Upper lobe of left lung (tissue), 6 donors: ENCODE data around the gene SSBP3. TPM values are rescaled to one million over a fixed set of nuclear protein-coding genes. Genes with fewer than 3 reads are reported as not detected.
"Not testable (repeated sequence)": the region's sequence is repeated elsewhere in the genome, so short reads cannot be mapped to it uniquely, and the experiment has no call there.

Source experiments
- ATAC-seq, 2 donors: fragments of 200-7000 bp; cut with Tn5 transposase; one replicate each; pipeline ENCODE4 v1.9.1; 2022; ENCODE audit warnings: mild to moderate bottlenecking in 2 of 2, moderate library complexity in 2 of 2; ENCODE audit not compliant: low FRiP score in 2 of 2
- DNase-seq, 2 donors: peaks; one replicate each; pipeline ENCODE4 v3.0.0-alpha.2; 2019 to 2020
- H3K27ac ChIP-seq, 4 donors: fragments of 200-600 bp; sonication (generic); one replicate each; pipeline ENCODE4 v1.5.1; 2016 to 2019
- H3K27me3 ChIP-seq, 4 donors: fragments of 200-600 bp; sonication (generic); one replicate each; pipeline ENCODE4 v1.5.1; 2017 to 2019
- H3K36me3 ChIP-seq, 4 donors: fragments of 200-600 bp; sonication (generic); one replicate each; pipeline ENCODE4 v1.5.1; 2016 to 2019
- H3K4me1 ChIP-seq, 4 donors: fragments of 200-600 bp; sonication (generic); one replicate each; pipeline ENCODE4 v1.5.1; 2018 to 2019
- H3K4me3 ChIP-seq, 4 donors: fragments of 200-600 bp; sonication (generic); one replicate each; pipeline ENCODE4 v1.5.1; 2017 to 2019; ENCODE audit warnings: mild to moderate bottlenecking in 2 of 4, moderate library complexity in 1 of 4
- H3K9me3 ChIP-seq, 4 donors: fragments of 200-600 bp; sonication (generic); one replicate each; pipeline ENCODE4 v1.5.1; 2018 to 2019
- EP300 ChIP-seq, 4 donors: sonication (generic); formaldehyde crosslinking; IDR thresholded peaks; one replicate each; pipeline ENCODE4 v1.5.1; 2017; ENCODE audit warnings: antibody characterized with exemption in 4 of 4, control low read depth in 2 of 4
- POLR2A ChIP-seq, 4 donors: fragments of 450-650 bp; IDR thresholded peaks; one replicate each; pipeline ENCODE4 v1.5.1; 2016 to 2017; ENCODE audit warnings: antibody characterized with exemption in 4 of 4, mild to moderate bottlenecking in 2 of 4
- POLR2AphosphoS5 ChIP-seq, 2 donors: sonication (generic); formaldehyde crosslinking; IDR thresholded peaks; one replicate each; pipeline ENCODE4 v1.5.1; 2017; ENCODE audit warnings: antibody characterized with exemption in 2 of 2
- WGBS, 2 donors: methylation state at CpG; one replicate each; pipeline ENCODE4 v1.1.5; 2017 to 2018; 5-methylcytosine and 5-hydroxymethylcytosine counted together
- total RNA-seq, 6 donors: library from RNA; depleted of rRNA in 4 of 6; stranded (reverse); fragments of >200 nt in 4 of 6; gene quantifications; one replicate each; pipeline versions ENCODE4 v1.1.0 to v1.2.1, GENCODE V29; 2016 to 2021
- TF ChIP-seq, protein P1 (sequence below), 6 experiments: fragments of 450-650 bp in 4 of 6; fragments of 200-600 bp in 2 of 6; sonication (generic) in 2 of 6; IDR thresholded peaks; one replicate each; pipeline ENCODE4 v1.5.1; 2016 to 2019; ENCODE audit warnings: antibody characterized with exemption in 6 of 6
- donor health status: DM: no; HTN: no; CAD: no; lungs with moderate emphysema.
- donor health status: DM: no; HTN: yes; CAD: no; lungs with severe emphysema.

Gene SSBP3
- total RNA-seq, result 10 to 100 TPM; 17.8 to 35.6 (median 26.4) TPM

DNA sequence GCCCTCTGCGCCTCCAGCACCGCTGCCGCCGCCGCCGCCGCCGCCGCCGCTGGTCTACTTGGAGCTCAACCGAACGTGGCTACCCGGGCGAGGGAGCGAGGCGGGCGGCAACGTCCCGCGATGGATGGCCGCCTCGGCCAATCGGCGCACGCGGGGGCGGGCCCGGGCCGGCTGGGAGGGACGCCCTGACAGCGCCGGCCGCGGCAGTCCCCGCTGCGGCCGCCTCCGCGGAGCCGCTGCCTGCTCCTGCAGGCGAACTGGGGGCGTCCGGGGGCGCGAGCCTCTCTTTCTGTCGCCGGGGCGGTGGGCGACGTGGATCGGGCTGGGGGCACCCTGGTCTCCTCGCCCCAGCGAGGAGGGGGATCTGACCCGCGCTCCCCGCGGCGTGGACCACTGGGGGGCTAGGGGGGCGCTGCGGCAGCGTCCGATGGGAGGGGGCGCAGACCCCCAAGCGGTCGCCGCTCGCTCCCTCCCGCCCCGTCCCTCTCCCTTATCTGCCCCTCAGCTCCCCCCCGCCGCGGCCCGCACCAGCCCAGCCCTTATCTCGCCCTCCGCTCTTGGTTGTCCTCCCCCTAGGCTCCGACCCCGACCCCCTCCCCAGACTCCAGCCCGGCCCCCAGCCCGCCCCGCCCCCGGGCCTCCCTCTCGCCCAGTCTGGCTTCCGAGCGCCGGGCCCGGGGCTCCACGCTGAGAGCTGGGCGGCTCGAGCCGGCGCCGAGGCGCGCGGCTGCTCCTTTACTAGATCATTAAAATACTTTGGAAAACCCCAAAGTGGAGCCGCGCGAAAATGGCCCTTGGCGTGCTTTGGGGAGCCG, at the start of gene SSBP3:
Gene SSBP3 (minus strand): TSS at position 56 of the 815 bp plus-strand sequence.
- Histone ChIP-seq H3K4me1 (peaks cover 29 to 57% (median 43%) of the 10 kb centered on the region in 4 donors), H3K9me3 (no peaks in the 10 kb centered on the region), H3K27ac (peak within 1 kb of the TSS; percentile 89 to 97 (median 92)), H3K27me3 (no peaks in the 10 kb centered on the region), H3K36me3 (peaks cover 0 to 14% (median 1%) of the 10 kb centered on the region in 4 donors), H3K4me3 (peak within 1 kb of the TSS; percentile 85 to 98 (median 97))
- 0% methylated on average over 28 of the region's 100 CpGs; no CpG with 5 or more reads in 1 of the 2 donors for WGBS, 2 donors
- ATAC-seq (peak; percentile 92 to 95), DNase-seq (peak; percentile 93 to 99)
- TF ChIP-seq POLR2A (IDR thresholded peaks at IDR 0.05) (peak in 3 of 4 donors; percentile 71 to 95 (median 90)), POLR2AphosphoS5 (IDR thresholded peaks at IDR 0.05) (peak; percentile 49 to 91), EP300 (IDR thresholded peaks at IDR 0.05) (no peak)
- TF ChIP-seq, protein P1, sequence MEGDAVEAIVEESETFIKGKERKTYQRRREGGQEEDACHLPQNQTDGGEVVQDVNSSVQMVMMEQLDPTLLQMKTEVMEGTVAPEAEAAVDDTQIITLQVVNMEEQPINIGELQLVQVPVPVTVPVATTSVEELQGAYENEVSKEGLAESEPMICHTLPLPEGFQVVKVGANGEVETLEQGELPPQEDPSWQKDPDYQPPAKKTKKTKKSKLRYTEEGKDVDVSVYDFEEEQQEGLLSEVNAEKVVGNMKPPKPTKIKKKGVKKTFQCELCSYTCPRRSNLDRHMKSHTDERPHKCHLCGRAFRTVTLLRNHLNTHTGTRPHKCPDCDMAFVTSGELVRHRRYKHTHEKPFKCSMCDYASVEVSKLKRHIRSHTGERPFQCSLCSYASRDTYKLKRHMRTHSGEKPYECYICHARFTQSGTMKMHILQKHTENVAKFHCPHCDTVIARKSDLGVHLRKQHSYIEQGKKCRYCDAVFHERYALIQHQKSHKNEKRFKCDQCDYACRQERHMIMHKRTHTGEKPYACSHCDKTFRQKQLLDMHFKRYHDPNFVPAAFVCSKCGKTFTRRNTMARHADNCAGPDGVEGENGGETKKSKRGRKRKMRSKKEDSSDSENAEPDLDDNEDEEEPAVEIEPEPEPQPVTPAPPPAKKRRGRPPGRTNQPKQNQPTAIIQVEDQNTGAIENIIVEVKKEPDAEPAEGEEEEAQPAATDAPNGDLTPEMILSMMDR (IDR thresholded peaks at IDR 0.05), result peak in 4 of 6 experiments; percentile 31 to 67 (median 52)

DNA sequence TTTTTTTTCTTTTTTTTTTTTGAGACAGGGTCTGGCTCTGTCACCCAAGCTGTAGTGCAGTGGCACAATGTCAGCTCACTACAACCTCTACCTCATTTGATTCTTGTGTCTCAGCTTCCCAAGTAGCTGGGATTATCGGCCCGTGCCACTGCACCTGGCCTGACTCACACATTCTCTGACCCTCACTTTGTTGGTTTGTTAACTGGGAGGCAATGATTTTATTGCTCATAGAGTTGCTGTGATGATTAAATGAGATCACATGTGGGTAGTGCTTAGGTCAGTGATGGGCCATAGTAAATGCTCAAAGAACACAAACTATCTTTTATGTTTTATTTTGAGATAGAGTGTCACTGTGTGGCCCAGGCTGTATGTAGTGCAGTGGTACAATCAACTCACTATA, 47.3 kb upstream of the SSBP3 start:
- DNase-seq (no peak), ATAC-seq (no peak)
- TF ChIP-seq, protein P1 (IDR thresholded peaks at IDR 0.05), result no peak
- no peak for TF ChIP-seq POLR2AphosphoS5 (IDR thresholded peaks at IDR 0.05)
- no peak for TF ChIP-seq EP300 (IDR thresholded peaks at IDR 0.05)
- TF ChIP-seq POLR2A (IDR thresholded peaks at IDR 0.05), result no peak
- no peak overlapping the region for H3K27ac ChIP-seq
- no peaks in the 10 kb centered on the region for H3K36me3 ChIP-seq
- no peaks in the 10 kb centered on the region for H3K9me3 ChIP-seq
- H3K4me3 ChIP-seq, result no peak overlapping the region
- no peaks in the 10 kb centered on the region for H3K27me3 ChIP-seq
- WGBS, 2 donors, result 95 to 100% methylated on average over 2 of the region's 2 CpGs
- H3K4me1 ChIP-seq, result no peaks in the 10 kb centered on the region

DNA sequence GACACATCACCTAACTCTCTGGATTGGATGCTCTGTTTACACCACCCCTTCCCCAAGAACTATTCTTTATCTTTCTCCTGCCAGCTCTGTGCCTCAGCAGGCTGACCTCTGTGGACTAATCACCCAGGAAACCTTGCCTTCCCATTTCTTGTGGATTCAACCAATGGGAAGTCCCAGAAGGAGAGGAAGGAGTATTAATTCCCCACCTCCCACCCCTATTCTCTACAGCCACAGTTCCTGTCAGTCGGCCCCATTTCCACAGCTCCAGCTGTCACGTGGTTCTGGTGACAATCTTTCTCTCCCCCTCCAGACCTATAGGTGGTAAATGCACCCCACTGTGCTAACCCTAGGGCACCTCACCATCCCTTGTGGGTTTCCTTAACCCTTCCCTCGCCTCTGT, 46.8 kb upstream of the SSBP3 start:
- Histone ChIP-seq H3K27ac (no peak overlapping the region), H3K27me3 (no peaks in the 10 kb centered on the region), H3K4me3 (no peak overlapping the region), H3K36me3 (no peaks in the 10 kb centered on the region), H3K9me3 (no peaks in the 10 kb centered on the region), H3K4me1 (no peaks in the 10 kb centered on the region)
- 67 to 78% methylated on average over 3 of the region's 3 CpGs for WGBS, 2 donors
- ATAC-seq (no peak), DNase-seq (no peak)
- no peak for TF ChIP-seq POLR2AphosphoS5 (IDR thresholded peaks at IDR 0.05)
- no peak for TF ChIP-seq EP300 (IDR thresholded peaks at IDR 0.05)

DNA sequence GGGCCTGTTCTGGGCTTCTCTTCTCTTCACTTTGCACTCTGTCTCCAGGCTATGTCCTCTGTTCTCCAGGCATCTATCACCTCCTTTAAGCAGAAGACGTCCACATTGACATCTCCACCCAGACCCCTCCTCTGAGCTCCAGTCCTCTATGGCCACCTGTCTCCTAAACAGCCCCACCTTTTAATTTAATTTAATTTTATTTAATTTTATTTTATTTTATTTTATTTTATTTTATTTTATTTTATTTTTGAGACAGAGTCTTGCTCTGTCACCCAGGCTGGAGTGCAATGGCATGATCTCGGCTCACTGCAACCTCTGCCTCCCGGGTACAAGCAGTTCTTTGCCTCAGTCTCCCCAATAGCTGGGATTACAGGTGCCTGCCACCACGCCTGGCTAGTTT, 43.2 kb upstream of the SSBP3 start:
- not testable (repeated sequence) for ATAC-seq, H3K4me3 ChIP-seq, H3K27ac ChIP-seq, H3K9me3 ChIP-seq, H3K36me3 ChIP-seq, H3K27me3 ChIP-seq, DNase-seq, H3K4me1 ChIP-seq
- WGBS, 2 donors, result 98% methylated on average over 4 of the region's 4 CpGs

DNA sequence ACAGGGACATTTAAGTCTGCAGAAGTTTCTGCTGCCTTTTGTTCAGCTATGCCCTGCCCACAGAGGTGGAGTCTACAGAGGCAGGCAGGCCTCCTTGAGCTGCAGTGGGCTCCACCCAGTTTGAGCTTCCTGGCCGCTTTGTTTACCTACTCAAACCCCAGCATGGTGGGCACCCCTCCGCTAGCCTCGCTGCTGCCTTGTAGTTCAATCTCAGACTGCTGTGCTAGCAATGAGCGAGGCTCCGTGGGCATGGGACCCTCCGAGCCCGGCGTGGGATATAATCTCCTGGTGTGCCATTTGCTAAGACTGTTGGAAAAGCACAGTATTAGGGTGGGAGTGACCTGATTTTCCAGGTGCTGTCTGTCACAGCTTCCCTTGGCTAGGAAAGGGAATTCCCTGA, 42.6 kb upstream of the SSBP3 start:
- not testable (repeated sequence) for H3K9me3 ChIP-seq, ATAC-seq, H3K36me3 ChIP-seq, H3K4me3 ChIP-seq, DNase-seq, H3K27ac ChIP-seq, H3K27me3 ChIP-seq, H3K4me1 ChIP-seq
- 84 to 95% methylated on average over 8 of the region's 8 CpGs for WGBS, 2 donors

DNA sequence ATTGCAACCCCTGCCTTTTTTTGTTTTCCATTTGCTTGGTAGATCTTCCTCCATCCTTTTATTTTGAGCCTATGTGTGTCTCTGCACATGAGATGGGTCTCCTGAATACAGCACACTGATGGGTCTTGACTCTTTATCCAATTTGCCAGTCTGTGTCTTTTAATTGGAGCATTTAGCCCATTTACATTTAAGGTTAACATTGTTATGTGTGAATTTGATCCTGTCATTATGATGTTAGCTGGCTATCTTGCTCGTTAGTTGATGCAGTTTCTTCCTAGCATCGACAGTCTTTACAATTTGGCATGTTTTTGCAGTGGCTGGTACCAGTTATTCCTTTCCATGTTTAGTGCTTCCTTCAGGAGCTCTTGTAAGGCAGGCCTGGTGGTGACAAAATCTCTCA, 40.9 kb upstream of the SSBP3 start:
- H3K27ac ChIP-seq, ATAC-seq, H3K4me1 ChIP-seq, H3K9me3 ChIP-seq, H3K4me3 ChIP-seq, H3K36me3 ChIP-seq, H3K27me3 ChIP-seq, DNase-seq: not testable (repeated sequence)
- 94 to 100% methylated on average over 2 of the region's 2 CpGs for WGBS, 2 donors

DNA sequence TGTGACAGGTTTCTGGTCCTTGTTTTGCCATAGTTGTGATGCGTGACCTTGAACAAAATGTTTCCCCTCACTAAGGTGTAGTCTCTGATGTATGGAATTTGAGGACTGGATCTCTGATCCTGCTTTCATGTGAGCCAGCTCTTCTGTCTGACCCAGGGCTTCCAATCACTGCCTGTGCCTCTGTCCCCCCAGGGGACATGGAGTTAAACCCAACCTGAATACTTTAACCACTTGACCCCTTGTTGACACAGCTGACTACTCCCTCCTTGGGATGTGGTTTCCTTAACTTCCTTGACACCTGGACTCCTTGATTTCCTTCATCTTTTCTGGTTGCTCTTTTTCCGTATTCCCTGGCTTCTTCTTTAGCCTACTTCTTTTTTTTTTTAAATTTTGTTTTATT, 36.0 kb upstream of the SSBP3 start:
- TF ChIP-seq POLR2A (IDR thresholded peaks at IDR 0.05) (no peak), EP300 (IDR thresholded peaks at IDR 0.05) (no peak), POLR2AphosphoS5 (IDR thresholded peaks at IDR 0.05) (no peak)
- TF ChIP-seq, protein P1 (IDR thresholded peaks at IDR 0.05), result no peak
- Histone ChIP-seq H3K36me3 (no peaks in the 10 kb centered on the region), H3K4me3 (no peak overlapping the region), H3K27ac (no peak overlapping the region), H3K4me1 (no peaks in the 10 kb centered on the region), H3K27me3 (no peaks in the 10 kb centered on the region), H3K9me3 (no peaks in the 10 kb centered on the region)
- ATAC-seq, result no peak
- 72 to 74% methylated on average over 2 of the region's 2 CpGs for WGBS, 2 donors
- DNase-seq, result no peak
